ENCODE results near the gene NEUROG1. TPM values are rescaled to one million over a fixed set of nuclear protein-coding genes. Genes with fewer than 3 reads are reported as not detected.

Gene NEUROG1
- total RNA-seq, 1 experiment from 2014 or later, result not detected

DNA sequence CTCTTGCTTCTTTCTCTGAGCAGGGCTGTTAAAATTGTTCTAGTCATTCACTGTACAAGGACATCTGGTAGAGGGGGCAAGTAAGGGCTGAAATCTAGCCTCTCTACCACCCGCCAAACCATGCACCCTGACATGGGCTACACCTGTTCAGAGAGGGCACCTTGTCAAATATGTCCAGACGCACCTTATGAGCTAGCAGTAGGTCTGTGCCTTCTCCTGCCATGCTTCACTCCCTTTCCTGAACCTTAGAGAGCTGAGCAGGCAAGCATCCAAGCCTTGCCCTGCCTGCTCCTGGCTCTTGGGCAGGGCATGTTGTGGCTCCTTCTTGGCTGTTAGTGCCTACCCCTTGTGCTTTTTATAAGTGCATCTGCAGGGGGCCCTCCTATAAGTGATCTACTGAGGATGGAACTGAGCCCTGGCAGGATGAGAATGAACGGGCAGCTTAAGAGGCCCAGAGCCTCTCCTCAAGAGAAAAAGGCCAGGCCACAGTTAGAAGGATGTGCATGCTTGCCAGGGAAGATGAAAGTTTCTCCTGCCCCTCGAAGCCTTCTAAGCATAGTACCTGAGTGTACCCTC is 3.8 kb upstream of the NEUROG1 start:
- Histone ChIP-seq H3K9me3 (ENCODE audit: low read depth, low read length, poor library complexity, severe bottlenecking) (no peaks in the 10 kb centered on the region), H3K36me3 (ENCODE audit: insufficient read depth, low read length, poor library complexity, severe bottlenecking) (no peaks in the 10 kb centered on the region), H3K4me1 (ENCODE audit: insufficient read depth, low read length, poor library complexity, severe bottlenecking) (peaks cover 6% of the 10 kb centered on the region), H3K4me3 (ENCODE audit: low read depth, low read length, poor library complexity, severe bottlenecking) (no peak overlapping the region), H3K27me3 (replicated peaks; ENCODE audit: insufficient read depth, low read depth, low read length, poor library complexity) (peaks cover 100% of the 10 kb centered on the region), H3K27ac (ENCODE audit: low read depth, low read length, poor library complexity, severe bottlenecking) (no peak overlapping the region)
- ChIA-PET POLR2A (ENCODE audit: low non-redundant PET) (no interaction called here), CTCF (interaction anchor here (0.7 kb wide), 1 partner anchor 77 kb away, joined by 5 read pairs; no protein-coding TSS in a partner anchor)
- no peak for DNase-seq (ENCODE audit: low spot score)
- intact Hi-C loops (cut with micrococcal nuclease; ENCODE audit: unreplicated experiment), result no loop called here
- no TSS peak for BruUV-seq (replicated peaks)
- no peak for TF ChIP-seq EZH2 (IDR thresholded peaks at IDR 0.05; ENCODE audit: borderline replicate concordance, low read depth, low read length, poor library complexity, severe bottlenecking)
- no peak for TF ChIP-seq CTCF (conservative IDR thresholded peaks at IDR 0.05; ENCODE audit: low read depth, low read length)

DNA sequence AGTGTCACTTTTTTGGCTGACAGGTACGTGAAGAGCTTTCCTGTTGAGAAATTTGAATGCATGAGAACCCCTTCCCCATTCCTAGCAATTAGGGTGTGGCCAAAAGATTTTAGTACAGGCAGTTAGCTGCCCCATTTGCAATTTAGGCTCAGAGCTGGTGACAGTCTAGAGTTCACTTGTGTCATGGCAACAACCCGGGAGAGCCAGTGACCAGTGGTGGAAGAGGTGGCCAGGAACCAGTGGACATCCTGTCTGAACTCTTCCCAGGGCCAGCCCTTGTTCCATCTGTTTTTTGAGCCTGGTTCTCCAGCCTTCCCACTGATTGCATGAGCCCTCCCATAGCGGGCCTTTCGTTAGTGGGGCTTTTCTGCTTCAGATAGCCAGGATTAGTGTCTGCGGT is 2.5 kb upstream of the NEUROG1 start:
- intact Hi-C loops (cut with micrococcal nuclease; ENCODE audit: unreplicated experiment), result no loop called here
- no peak for DNase-seq (ENCODE audit: low spot score)
- Histone ChIP-seq H3K4me3 (ENCODE audit: low read depth, low read length, poor library complexity, severe bottlenecking) (no peak overlapping the region), H3K9me3 (ENCODE audit: low read depth, low read length, poor library complexity, severe bottlenecking) (no peaks in the 10 kb centered on the region), H3K4me1 (ENCODE audit: insufficient read depth, low read length, poor library complexity, severe bottlenecking) (no peaks in the 10 kb centered on the region), H3K36me3 (ENCODE audit: insufficient read depth, low read length, poor library complexity, severe bottlenecking) (no peaks in the 10 kb centered on the region), H3K27me3 (replicated peaks; ENCODE audit: insufficient read depth, low read depth, low read length, poor library complexity) (peaks cover 100% of the 10 kb centered on the region), H3K27ac (ENCODE audit: low read depth, low read length, poor library complexity, severe bottlenecking) (no peak overlapping the region)
- ChIA-PET POLR2A (ENCODE audit: low non-redundant PET) (no interaction called here), CTCF (no interaction called here)
- no peak for TF ChIP-seq EZH2 (IDR thresholded peaks at IDR 0.05; ENCODE audit: borderline replicate concordance, low read depth, low read length, poor library complexity, severe bottlenecking)
- no peak for TF ChIP-seq CTCF (conservative IDR thresholded peaks at IDR 0.05; ENCODE audit: low read depth, low read length)
- BruUV-seq (replicated peaks), result no TSS peak

DNA sequence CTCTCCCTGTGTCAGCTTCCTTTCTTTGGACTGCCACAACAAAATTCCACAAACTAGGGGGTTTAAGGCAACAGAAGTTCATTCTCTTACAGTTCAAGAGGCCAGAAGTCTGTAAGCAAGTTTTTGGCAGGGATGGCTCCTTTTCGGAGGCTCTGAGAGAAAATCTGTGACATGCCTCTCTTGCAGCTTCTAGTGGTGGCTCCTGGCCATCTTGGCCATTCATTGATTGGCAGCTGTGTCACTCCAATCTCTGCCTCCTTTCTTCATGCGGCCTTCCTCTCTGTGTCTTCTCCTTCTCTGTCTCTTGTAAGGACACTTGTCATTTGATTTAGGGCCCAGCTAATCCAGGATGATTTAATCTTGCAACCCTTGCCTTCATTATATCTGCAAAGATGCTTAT is 2.0 kb upstream of the NEUROG1 start:
- POLR2A ChIA-PET (ENCODE audit: low non-redundant PET), result no interaction called here
- TF ChIP-seq EZH2 (IDR thresholded peaks at IDR 0.05; ENCODE audit: borderline replicate concordance, low read depth, low read length, poor library complexity, severe bottlenecking) (no peak), CTCF (conservative IDR thresholded peaks at IDR 0.05; ENCODE audit: low read depth, low read length) (no peak)
- Histone ChIP-seq H3K4me1 (ENCODE audit: insufficient read depth, low read length, poor library complexity, severe bottlenecking) (no peaks in the 10 kb centered on the region), H3K4me3 (ENCODE audit: low read depth, low read length, poor library complexity, severe bottlenecking) (no peak overlapping the region), H3K36me3 (ENCODE audit: insufficient read depth, low read length, poor library complexity, severe bottlenecking) (no peaks in the 10 kb centered on the region), H3K27ac (ENCODE audit: low read depth, low read length, poor library complexity, severe bottlenecking) (no peak overlapping the region), H3K9me3 (ENCODE audit: low read depth, low read length, poor library complexity, severe bottlenecking) (no peaks in the 10 kb centered on the region), H3K27me3 (replicated peaks; ENCODE audit: insufficient read depth, low read depth, low read length, poor library complexity) (peaks cover 100% of the 10 kb centered on the region)
- CTCF ChIA-PET, result no interaction called here
- no TSS peak for BruUV-seq (replicated peaks)
- no peak for DNase-seq (ENCODE audit: low spot score)
- intact Hi-C loops (cut with micrococcal nuclease; ENCODE audit: unreplicated experiment), result no loop called here
